K562 (cell line): ENCODE measurements around the gene GCNT1. TPM values are rescaled to one million over a fixed set of nuclear protein-coding genes. Genes with fewer than 3 reads are reported as not detected.

Source experiments
- ATF3 ChIP-seq, 2 experiments: fragments of 450-650 bp in 1 of 2; sonication (generic) in 1 of 2; formaldehyde crosslinking in 1 of 2; IDR thresholded peaks in 1 of 2; conservative IDR thresholded peaks in 1 of 2; 2 replicates each; pipeline versions ENCODE4 v1.6.1 to v1.8.1; 2016 to 2023; ENCODE audit warnings: mild to moderate bottlenecking in 2 of 2, moderate library complexity in 2 of 2, inconsistent platforms in 1 of 2, missing genetic modification reagents in 1 of 2
- BHLHE40 ChIP-seq: IDR thresholded peaks from 2 replicates; pipeline ENCODE4 v1.6.1; 2011; ENCODE audit warnings: low read length, improper control_type of control experiment
- BRD4 ChIP-seq: fragments of 200-600 bp; sonication (generic); IDR thresholded peaks from 2 replicates; pipeline ENCODE4 v1.6.1; 2017; ENCODE audit warnings: inconsistent platforms
- CBFA2T2 ChIP-seq: fragments of 450-650 bp; conservative IDR thresholded peaks from 2 replicates; pipeline ENCODE4 v1.6.1; 2017; ENCODE audit warnings: mild to moderate bottlenecking
- CBX3 ChIP-seq, 2 experiments: IDR thresholded peaks; 1 replicate in 1 of 2; 2 replicates in 1 of 2; pipeline ENCODE4 v1.6.1; 2012; ENCODE audit warnings: inconsistent platforms in 2 of 2, low read length in 2 of 2, borderline replicate concordance in 1 of 2, control low read depth in 1 of 2
- CTBP1 ChIP-seq: fragments of 450-650 bp; IDR thresholded peaks from 2 replicates; pipeline ENCODE4 v1.6.1; 2016; ENCODE audit warnings: borderline replicate concordance
- ESRRA ChIP-seq: fragments of 450-650 bp; IDR thresholded peaks from 2 replicates; pipeline ENCODE4 v1.6.1; 2014; ENCODE audit warnings: low read depth, mild to moderate bottlenecking, moderate library complexity, borderline replicate concordance
- HDAC3 ChIP-seq: fragments of 450-650 bp; IDR thresholded peaks from 2 replicates; pipeline ENCODE4 v1.6.1; 2018; ENCODE audit warnings: borderline replicate concordance, mild to moderate bottlenecking, moderate library complexity; ENCODE audit not compliant: partially characterized antibody
- HMBOX1 ChIP-seq: sonication (generic); IDR thresholded peaks from 2 replicates; pipeline ENCODE4 v1.6.1; 2016
- HMG20B ChIP-seq: fragments of 250-450 bp; sonication (Bioruptor Pico); IDR thresholded peaks from 2 replicates; pipeline ENCODE4 v1.5.0; 2021; ENCODE audit warnings: mild to moderate bottlenecking
- MXI1 ChIP-seq: IDR thresholded peaks from 2 replicates; pipeline ENCODE4 v1.6.1; 2011; ENCODE audit warnings: low read depth, mild to moderate bottlenecking, improper control_type of control experiment, low read length
- NR2C1 ChIP-seq, 2 experiments: fragments of 450-650 bp; IDR thresholded peaks; 2 replicates each; pipeline ENCODE4 v1.6.1; 2017; ENCODE audit warnings: mild to moderate bottlenecking in 2 of 2, antibody characterized with exemption in 1 of 2, inconsistent platforms in 1 of 2, missing compliant biosample characterization in 1 of 2, missing genetic modification characterization in 1 of 2
- NR4A1 ChIP-seq, 2 experiments: fragments of 250-450 bp in 1 of 2; fragments of 450-650 bp in 1 of 2; sonication (Bioruptor Pico) in 1 of 2; IDR thresholded peaks; 2 replicates each; pipeline versions ENCODE4 v1.4.0 to v1.6.1; 2016 to 2020; ENCODE audit warnings: mild to moderate bottlenecking in 2 of 2, missing compliant biosample characterization in 1 of 2, missing genetic modification characterization in 1 of 2, moderate library complexity in 1 of 2
- PML ChIP-seq: IDR thresholded peaks from 2 replicates; pipeline ENCODE4 v1.6.1; 2012; ENCODE audit warnings: low read length, inconsistent platforms
- RNF2 ChIP-seq: sonication (generic); IDR thresholded peaks from 2 replicates; pipeline ENCODE4 v1.6.1; 2016
- SOX6 ChIP-seq: fragments of 450-650 bp; IDR thresholded peaks from 2 replicates; pipeline ENCODE4 v1.6.1; 2014; ENCODE audit warnings: mild to moderate bottlenecking
- TCF7 ChIP-seq: sonication (generic); IDR thresholded peaks from 2 replicates; pipeline ENCODE4 v1.6.1; 2016; ENCODE audit warnings: antibody characterized with exemption, borderline replicate concordance
- TEAD4 ChIP-seq, 2 experiments: sonication (generic) in 1 of 2; formaldehyde crosslinking in 1 of 2; IDR thresholded peaks; 2 replicates each; pipeline versions ENCODE4 v1.6.1 to v1.8.0; 2012 to 2022; ENCODE audit warnings: borderline replicate concordance in 1 of 2, inconsistent platforms in 1 of 2, low read length in 1 of 2, mild to moderate bottlenecking in 1 of 2, missing genetic modification reagents in 1 of 2
- TRIM24 ChIP-seq, 2 experiments: fragments of 450-650 bp; IDR thresholded peaks; 2 replicates each; pipeline ENCODE4 v1.6.1; 2016
- ZNF24 ChIP-seq: fragments of 450-650 bp; IDR thresholded peaks from 2 replicates; pipeline ENCODE4 v1.6.1; 2016
- ZNF311 ChIP-seq: fragments of 250-450 bp; sonication (Bioruptor Pico); IDR thresholded peaks from 2 replicates; pipeline ENCODE4 v1.4.0; 2020; ENCODE audit warnings: mild to moderate bottlenecking, moderate library complexity
- ZNF395 ChIP-seq: fragments of 200-800 bp; sonication (Bioruptor generic); IDR thresholded peaks from 2 replicates; pipeline ENCODE4 v1.6.1; 2017; ENCODE audit warnings: missing genetic modification characterization, missing compliant biosample characterization
- ZNF77 ChIP-seq: fragments of 250-450 bp; sonication (Bioruptor Pico); IDR thresholded peaks from 2 replicates; pipeline ENCODE4 v1.5.0; 2020
- polyA plus RNA-seq, 8 experiments: library from polyadenylated mRNA; depleted of rRNA in 4 of 8; stranded (reverse) in 5 of 8; unstranded in 3 of 8; fragments of >200 nt; fragmentation: Nextera tagmentation in 2 of 8; fragmentation: Illumina TruSeq in 1 of 8; extraction: Ambion mirVana in 2 of 8; extraction: Trizol in 1 of 8; gene quantifications; 2 replicates each; pipeline versions ENCODE4 v1.2.1 to v1.2.3, GENCODE V29; 2011 to 2014; ENCODE audit warnings: inconsistent platforms in 1 of 8, missing spikeins in 1 of 8
- total RNA-seq, 7 experiments: library from RNA; depleted of rRNA in 6 of 7; stranded (reverse); fragments of >200 nt in 6 of 7; fragmentation: Illumina TruSeq in 2 of 7; extraction: Trizol in 2 of 7; gene quantifications; 2 replicates each; pipeline versions ENCODE4 v1.2.1 to v1.2.3, GENCODE V29; 2011 to 2021; ENCODE audit warnings: low replicate concordance in 1 of 7
- TF ChIP-seq, protein P1 (sequence below), 2 experiments: fragments of 450-650 bp; IDR thresholded peaks; 2 replicates each; pipeline ENCODE4 v1.6.1; 2016

Gene GCNT1
- total and polyA plus RNA-seq, 9 of the 15 experiments (the other 6 are each of a cell fraction or from before 2014, with no cell fraction given), result 0.01 to 0.71 (median 0.10) TPM

GRCh38 chr9:76456202-76456926, 2.6 kb upstream of the GCNT1 start (continued):
- TF ChIP-seq TEAD4 (IDR thresholded peaks at IDR 0.05; ENCODE audit: low read length) (peak; percentile 89), TEAD4 (CRISPR knock-in tag; IDR thresholded peaks at IDR 0.05; ENCODE audit: borderline replicate concordance) (no peak), BRD4 (no peak), ZNF395 (0 out of 2 replicates have a peak, but pooled peaks have one; percentile 55), TRIM24 (IDR thresholded peaks at IDR 0.05) (peak; percentile 46 to 74; a peak in 2 of 4 replicates), NR2C1 (IDR thresholded peaks at IDR 0.05) (no peak), NR2C1 (tag; IDR thresholded peaks at IDR 0.05) (peak; percentile 34; the same call in 1 of the 2 replicates), MXI1 (no peak), HMG20B (no peak), CBFA2T2 (peak; percentile 89), CTBP1 (peak; percentile 75; the same call in 1 of the 2 replicates), ATF3 (IDR thresholded peaks at IDR 0.05) (peak; percentile 11; the same call in 1 of the 2 replicates), ATF3 (CRISPR knock-in tag; conservative IDR thresholded peaks at IDR 0.05) (no peak), ESRRA (peak; percentile 22; the same call in 1 of the 2 replicates), CBX3 (IDR thresholded peaks at IDR 0.05; ENCODE audit: borderline replicate concordance in 1 of 2, low read length in 2 of 2) (no peak), HMBOX1 (no peak), PML (peak; percentile 61; the same call in 1 of the 2 replicates), TCF7 (peak; percentile 78), BHLHE40 (0 out of 2 replicates have a peak, but pooled peaks have one; percentile 33), ZNF77 (CRISPR knock-in tag) (no peak), SOX6 (peak; percentile 82), ZNF311 (CRISPR knock-in tag) (peak; percentile 79), RNF2 (peak; percentile 76), HDAC3 (peak; percentile 75), NR4A1 (CRISPR knock-in tag; IDR thresholded peaks at IDR 0.05) (no peak), NR4A1 (tag; IDR thresholded peaks at IDR 0.05) (0 out of 2 replicates have a peak, but pooled peaks have one; percentile 45), ZNF24 (no peak)
- TF ChIP-seq, protein P1, sequence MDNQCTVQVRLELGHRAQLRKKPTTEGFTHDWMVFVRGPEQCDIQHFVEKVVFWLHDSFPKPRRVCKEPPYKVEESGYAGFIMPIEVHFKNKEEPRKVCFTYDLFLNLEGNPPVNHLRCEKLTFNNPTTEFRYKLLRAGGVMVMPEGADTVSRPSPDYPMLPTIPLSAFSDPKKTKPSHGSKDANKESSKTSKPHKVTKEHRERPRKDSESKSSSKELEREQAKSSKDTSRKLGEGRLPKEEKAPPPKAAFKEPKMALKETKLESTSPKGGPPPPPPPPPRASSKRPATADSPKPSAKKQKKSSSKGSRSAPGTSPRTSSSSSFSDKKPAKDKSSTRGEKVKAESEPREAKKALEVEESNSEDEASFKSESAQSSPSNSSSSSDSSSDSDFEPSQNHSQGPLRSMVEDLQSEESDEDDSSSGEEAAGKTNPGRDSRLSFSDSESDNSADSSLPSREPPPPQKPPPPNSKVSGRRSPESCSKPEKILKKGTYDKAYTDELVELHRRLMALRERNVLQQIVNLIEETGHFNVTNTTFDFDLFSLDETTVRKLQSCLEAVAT (IDR thresholded peaks at IDR 0.05), result peak in 1 of 2 experiments; percentile 57; a peak in 2 of 4 replicates
